ENCODE measurements around the gene SERPINA6. TPM values are rescaled to one million over a fixed set of nuclear protein-coding genes. Genes with fewer than 3 reads are reported as not detected.

Gene SERPINA6
- polyA plus RNA-seq, 4 donors = 2.1 to 11.2 (median 7.6) TPM

Other genes starting within 250 kb of the SERPINA6 start
- gene DDX24, start 242.1 kb downstream of the SERPINA6 start, polyA plus RNA-seq (ENCODE audit: insufficient read length in 4 of 4) = 100 to 1,000 TPM; 155 to 187 (median 166) TPM
- 10 to 100 TPM; 25.5 to 33.0 (median 31.5) TPM for gene IFI27L1, start 242.0 kb downstream of the SERPINA6 start, polyA plus RNA-seq (ENCODE audit: insufficient read length in 4 of 4)
- gene IFI27, start 212.6 kb downstream of the SERPINA6 start, polyA plus RNA-seq (ENCODE audit: insufficient read length in 4 of 4) = 1 to 10 TPM; 4.4 to 8.2 (median 6.3) TPM
- gene IFI27L2, start 193.7 kb downstream of the SERPINA6 start, polyA plus RNA-seq (ENCODE audit: insufficient read length in 4 of 4) = 10 to 100 TPM; 18.3 to 47.3 (median 24.0) TPM
- under 1 TPM; 0.25 to 0.28 (median 0.28) TPM for gene PPP4R4, start 149.0 kb downstream of the SERPINA6 start, polyA plus RNA-seq (ENCODE audit: insufficient read length in 4 of 4)
- under 1 TPM; 0.06 to 0.78 (median 0.21) TPM for gene SERPINA10, start 30.1 kb downstream of the SERPINA6 start, polyA plus RNA-seq (ENCODE audit: insufficient read length in 4 of 4)
- not detected for gene SERPINA2, start 43.4 kb upstream of the SERPINA6 start, polyA plus RNA-seq (ENCODE audit: insufficient read length in 4 of 4)
- gene SERPINA1, start 65.3 kb upstream of the SERPINA6 start, polyA plus RNA-seq (ENCODE audit: insufficient read length in 4 of 4) = 100 to 1,000 TPM in 1 of 4 donors, 10 to 100 TPM in 3; 51.1 to 225 (median 90.9) TPM
- under 1 TPM in 1 of 4 donors, not detected in 3; 0.86 TPM for gene SERPINA11, start 129.5 kb upstream of the SERPINA6 start, polyA plus RNA-seq (ENCODE audit: insufficient read length in 4 of 4)
- gene SERPINA9, start 152.9 kb upstream of the SERPINA6 start, polyA plus RNA-seq (ENCODE audit: insufficient read length in 4 of 4) = not detected
- gene SERPINA12, start 186.1 kb upstream of the SERPINA6 start, polyA plus RNA-seq (ENCODE audit: insufficient read length in 4 of 4) = under 1 TPM; 0.30 to 0.77 (median 0.48) TPM
- 1 to 10 TPM; 1.0 to 3.8 (median 1.3) TPM for gene SERPINA4, start 238.1 kb upstream of the SERPINA6 start, polyA plus RNA-seq (ENCODE audit: insufficient read length in 4 of 4)